ENCODE results near the gene MAP3K13. TPM values are rescaled to one million over a fixed set of nuclear protein-coding genes. Genes with fewer than 3 reads are reported as not detected.
"Not testable (repeated sequence)": the region's sequence is repeated elsewhere in the genome, so short reads cannot be mapped to it uniquely, and the experiment has no call there.

MAP3K13 gene
- total RNA-seq, 1 donor from 2014 or later, result 29.6 TPM

- no peak overlapping the region for H3K4me3 Mint-ChIP-seq (ENCODE audit: low read depth)
- no peaks in the 10 kb centered on the region for H3K4me1 Mint-ChIP-seq (ENCODE audit: low read depth)
- no peaks in the 10 kb centered on the region for H3K27me3 Mint-ChIP-seq
- H3K27ac Mint-ChIP-seq, result no peak overlapping the region
- TF ChIP-seq CTCF (IDR thresholded peaks at IDR 0.05; ENCODE audit: unreplicated experiment), result no peak
- peaks cover 6% of the 10 kb centered on the region for H3K36me3 Mint-ChIP-seq (ENCODE audit: insufficient read depth)
- DNase-seq (ENCODE audit: low spot score, unreplicated experiment), result no peak
- no peaks in the 10 kb centered on the region for H3K9me3 Mint-ChIP-seq (ENCODE audit: low read depth)
Observed at GRCh38 chr3:185457376-185457775, 94.4 kb downstream of the MAP3K13 start.

- no peak for TF ChIP-seq CTCF (IDR thresholded peaks at IDR 0.05; ENCODE audit: unreplicated experiment)
Observed at GRCh38 chr3:185460309-185460708, 97.4 kb downstream of the MAP3K13 start.

GRCh38 chr3:185460719-185461350 is 97.9 kb downstream of the MAP3K13 start:
- Mint-ChIP-seq H3K4me3 (ENCODE audit: low read depth) (no peak overlapping the region), H3K27ac (no peak overlapping the region)
- no peak for DNase-seq (ENCODE audit: low spot score, unreplicated experiment)

More at GRCh38 chr3:185460309-185460708, 97.4 kb downstream of the MAP3K13 start:
- H3K4me3 Mint-ChIP-seq (ENCODE audit: low read depth), result no peak overlapping the region
- H3K9me3 Mint-ChIP-seq (ENCODE audit: low read depth), result no peaks in the 10 kb centered on the region
- no peak for DNase-seq (ENCODE audit: low spot score, unreplicated experiment)
- H3K36me3 Mint-ChIP-seq (ENCODE audit: insufficient read depth), result peaks cover 1% of the 10 kb centered on the region
- no peak overlapping the region for H3K27ac Mint-ChIP-seq
- H3K4me1 Mint-ChIP-seq (ENCODE audit: low read depth), result no peaks in the 10 kb centered on the region
- H3K27me3 Mint-ChIP-seq, result no peaks in the 10 kb centered on the region

GRCh38 chr3:185465471-185465870 is 102.5 kb downstream of the MAP3K13 start:
- Mint-ChIP-seq H3K9me3 (ENCODE audit: low read depth) (no peaks in the 10 kb centered on the region), H3K36me3 (ENCODE audit: insufficient read depth) (peaks cover 12% of the 10 kb centered on the region), H3K27ac (no peak overlapping the region), H3K4me3 (ENCODE audit: low read depth) (no peak overlapping the region), H3K27me3 (no peaks in the 10 kb centered on the region), H3K4me1 (ENCODE audit: low read depth) (no peaks in the 10 kb centered on the region)
- TF ChIP-seq CTCF (IDR thresholded peaks at IDR 0.05; ENCODE audit: unreplicated experiment), result no peak
- no peak for DNase-seq (ENCODE audit: low spot score, unreplicated experiment)

More at GRCh38 chr3:185460719-185461350, 97.9 kb downstream of the MAP3K13 start:
- TF ChIP-seq CTCF (IDR thresholded peaks at IDR 0.05; ENCODE audit: unreplicated experiment), result peak; percentile 49
- H3K27me3 Mint-ChIP-seq, result no peaks in the 10 kb centered on the region
- no peaks in the 10 kb centered on the region for H3K4me1 Mint-ChIP-seq (ENCODE audit: low read depth)
- H3K36me3 Mint-ChIP-seq (ENCODE audit: insufficient read depth), result peaks cover 3% of the 10 kb centered on the region
- H3K9me3 Mint-ChIP-seq (ENCODE audit: low read depth), result no peaks in the 10 kb centered on the region

GRCh38 chr3:185466123-185466522 is 103.2 kb downstream of the MAP3K13 start:
- not testable (repeated sequence) for H3K4me1 Mint-ChIP-seq (ENCODE audit: low read depth); H3K27me3 Mint-ChIP-seq; H3K4me3 Mint-ChIP-seq (ENCODE audit: low read depth); H3K27ac Mint-ChIP-seq; DNase-seq (ENCODE audit: low spot score, unreplicated experiment); H3K9me3 Mint-ChIP-seq (ENCODE audit: low read depth)
- peaks cover 12% of the 10 kb centered on the region for H3K36me3 Mint-ChIP-seq (ENCODE audit: insufficient read depth)

GRCh38 chr3:185469542-185469941 is 106.6 kb downstream of the MAP3K13 start:
- Mint-ChIP-seq H3K27me3 (no peaks in the 10 kb centered on the region), H3K4me3 (ENCODE audit: low read depth) (no peak overlapping the region), H3K4me1 (ENCODE audit: low read depth) (no peaks in the 10 kb centered on the region), H3K27ac (no peak overlapping the region), H3K36me3 (ENCODE audit: insufficient read depth) (peaks cover 18% of the 10 kb centered on the region), H3K9me3 (ENCODE audit: low read depth) (no peaks in the 10 kb centered on the region)
- no peak for DNase-seq (ENCODE audit: low spot score, unreplicated experiment)
- no peak for TF ChIP-seq CTCF (IDR thresholded peaks at IDR 0.05; ENCODE audit: unreplicated experiment)

All from progenitor cell of endocrine pancreas (in vitro differentiated cells).